ENCODE data around the gene JRKL.

The JRKL gene

DNA sequence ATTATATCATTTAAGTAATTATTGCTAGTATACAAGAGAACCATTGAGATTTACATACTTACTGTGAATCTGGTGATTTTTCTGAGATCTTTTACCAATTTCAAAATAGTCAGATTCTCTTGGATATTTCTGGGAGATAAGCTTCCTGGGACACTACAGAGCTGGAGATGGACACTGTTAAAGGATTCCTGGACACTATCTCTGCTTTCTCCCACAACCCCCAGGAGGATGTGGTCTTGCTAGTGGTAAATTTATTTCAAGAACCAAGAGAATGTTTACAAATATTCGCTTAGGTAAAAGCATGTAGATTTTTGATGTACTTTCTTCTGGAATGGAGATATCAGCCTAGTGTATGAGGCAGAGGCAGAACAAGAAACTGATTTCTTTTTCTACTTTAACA is 13.0 kb upstream of the JRKL start:
- FAIRE-seq = no peak

DNA sequence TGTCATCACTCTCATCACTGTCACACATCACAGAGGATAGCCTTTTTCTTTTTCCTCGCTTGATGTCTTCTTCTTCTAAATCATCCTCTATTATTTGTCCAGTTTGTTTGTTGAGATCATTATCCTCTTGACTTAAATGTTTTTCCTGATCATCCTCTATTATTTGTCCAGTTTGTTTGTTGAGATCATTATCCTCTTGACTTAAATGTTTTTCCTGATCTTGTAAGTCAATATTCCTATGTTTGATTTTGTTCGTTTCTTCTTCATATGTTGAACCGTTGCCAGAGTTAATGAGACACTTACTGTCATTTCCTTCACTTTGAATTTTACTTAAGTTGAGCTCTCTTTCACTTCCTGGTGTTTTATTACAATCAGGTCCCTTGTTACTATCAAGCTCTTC is 5.7 kb upstream of the JRKL start:
- peak; percentile 81 for FAIRE-seq

More for the DNA sequence above, 13.0 kb upstream of the JRKL start:
- DNase-seq (ENCODE audit: insufficient read length, low spot score) = no peak
- TF ChIP-seq, protein P1, sequence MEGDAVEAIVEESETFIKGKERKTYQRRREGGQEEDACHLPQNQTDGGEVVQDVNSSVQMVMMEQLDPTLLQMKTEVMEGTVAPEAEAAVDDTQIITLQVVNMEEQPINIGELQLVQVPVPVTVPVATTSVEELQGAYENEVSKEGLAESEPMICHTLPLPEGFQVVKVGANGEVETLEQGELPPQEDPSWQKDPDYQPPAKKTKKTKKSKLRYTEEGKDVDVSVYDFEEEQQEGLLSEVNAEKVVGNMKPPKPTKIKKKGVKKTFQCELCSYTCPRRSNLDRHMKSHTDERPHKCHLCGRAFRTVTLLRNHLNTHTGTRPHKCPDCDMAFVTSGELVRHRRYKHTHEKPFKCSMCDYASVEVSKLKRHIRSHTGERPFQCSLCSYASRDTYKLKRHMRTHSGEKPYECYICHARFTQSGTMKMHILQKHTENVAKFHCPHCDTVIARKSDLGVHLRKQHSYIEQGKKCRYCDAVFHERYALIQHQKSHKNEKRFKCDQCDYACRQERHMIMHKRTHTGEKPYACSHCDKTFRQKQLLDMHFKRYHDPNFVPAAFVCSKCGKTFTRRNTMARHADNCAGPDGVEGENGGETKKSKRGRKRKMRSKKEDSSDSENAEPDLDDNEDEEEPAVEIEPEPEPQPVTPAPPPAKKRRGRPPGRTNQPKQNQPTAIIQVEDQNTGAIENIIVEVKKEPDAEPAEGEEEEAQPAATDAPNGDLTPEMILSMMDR (IDR thresholded peaks at IDR 0.05; ENCODE audit: insufficient read depth, missing control alignments) = no peak

DNA sequence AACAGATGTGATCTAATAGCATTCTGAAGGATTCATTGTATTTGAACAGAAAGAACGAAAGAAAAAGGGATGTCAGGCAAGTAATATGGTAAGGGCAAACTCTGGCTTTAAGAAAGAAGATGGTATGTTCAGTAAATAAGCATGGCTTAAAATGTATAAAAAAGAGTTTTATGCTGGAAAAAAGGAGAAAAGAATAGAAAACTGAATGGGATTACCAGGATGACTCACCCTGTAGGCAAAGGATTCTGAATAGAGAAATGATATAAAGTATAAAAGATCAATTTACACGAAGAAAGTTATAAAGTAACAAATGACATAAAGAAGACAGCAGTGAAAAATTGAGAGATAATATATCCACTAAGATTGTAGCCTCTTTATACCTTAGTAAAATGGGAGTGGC is 4.6 kb upstream of the JRKL start:
- FAIRE-seq (peak; percentile 6), DNase-seq (ENCODE audit: insufficient read length, low spot score) (no peak)
- TF ChIP-seq, protein P1 (IDR thresholded peaks at IDR 0.05; ENCODE audit: insufficient read depth, missing control alignments) = no peak

More for the DNA sequence above, 5.7 kb upstream of the JRKL start:
- no peak for DNase-seq (ENCODE audit: insufficient read length, low spot score)
- TF ChIP-seq, protein P1 (IDR thresholded peaks at IDR 0.05; ENCODE audit: insufficient read depth, missing control alignments) = no peak

DNA sequence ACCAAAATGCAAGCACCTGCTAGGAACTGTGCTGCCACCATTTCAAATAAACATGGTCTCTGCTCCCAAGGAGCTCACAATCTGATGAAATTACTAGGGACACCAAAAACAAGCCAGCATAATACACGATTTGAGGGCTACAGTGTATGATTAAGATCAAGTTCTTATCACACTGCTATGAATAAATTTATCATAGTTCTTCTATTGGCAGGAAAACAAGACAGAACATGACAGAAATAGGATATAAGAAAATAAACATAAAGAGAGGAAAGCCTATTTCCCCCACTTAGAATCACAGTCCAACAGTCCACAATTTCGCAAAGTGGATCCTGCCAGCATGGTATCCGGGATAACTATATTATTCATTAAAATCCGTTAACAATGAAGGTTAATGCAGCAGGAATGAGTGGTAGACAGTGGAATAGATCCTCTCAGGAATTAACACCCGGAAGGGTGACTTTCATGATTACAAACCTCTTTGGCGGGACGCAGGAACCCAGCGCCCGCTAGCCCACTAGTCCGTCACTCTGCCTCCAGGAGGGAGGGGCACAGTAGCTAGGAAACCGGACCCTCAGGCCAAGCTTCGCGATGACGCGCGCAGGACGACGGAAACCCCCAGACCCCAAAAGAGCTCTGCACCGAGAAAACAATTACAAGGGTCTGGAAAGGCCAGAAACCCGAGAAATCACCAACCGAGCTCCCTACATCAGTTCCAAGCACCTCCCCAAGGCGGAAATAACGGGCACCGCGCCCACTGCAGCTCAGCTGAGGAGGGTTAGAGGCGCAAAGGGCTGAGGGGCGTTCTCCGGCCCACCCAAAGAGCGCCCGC is 708 bp upstream of the JRKL start:
- no peak for DNase-seq (ENCODE audit: insufficient read length, low spot score)
- no peak for FAIRE-seq
- TF ChIP-seq, protein P1 (IDR thresholded peaks at IDR 0.05; ENCODE audit: insufficient read depth, missing control alignments) = no peak

DNA sequence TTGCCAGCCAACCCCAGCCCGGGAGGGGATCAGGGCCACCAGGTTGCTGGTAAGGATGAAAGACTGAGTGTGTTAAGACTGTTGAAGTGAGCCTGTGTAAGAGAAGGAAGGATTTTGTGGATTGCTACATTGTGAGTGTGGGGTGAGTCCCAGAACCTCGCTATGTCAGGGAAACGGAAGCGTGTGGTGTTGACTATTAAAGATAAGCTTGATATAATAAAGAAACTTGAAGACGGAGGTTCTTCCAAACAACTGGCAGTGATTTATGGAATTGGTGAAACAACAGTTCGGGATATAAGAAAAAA is 627 bp downstream of the JRKL start:
- FAIRE-seq (no peak), DNase-seq (ENCODE audit: insufficient read length, low spot score) (no peak)
- TF ChIP-seq, protein P1 (IDR thresholded peaks at IDR 0.05; ENCODE audit: insufficient read depth, missing control alignments) = no peak

DNA sequence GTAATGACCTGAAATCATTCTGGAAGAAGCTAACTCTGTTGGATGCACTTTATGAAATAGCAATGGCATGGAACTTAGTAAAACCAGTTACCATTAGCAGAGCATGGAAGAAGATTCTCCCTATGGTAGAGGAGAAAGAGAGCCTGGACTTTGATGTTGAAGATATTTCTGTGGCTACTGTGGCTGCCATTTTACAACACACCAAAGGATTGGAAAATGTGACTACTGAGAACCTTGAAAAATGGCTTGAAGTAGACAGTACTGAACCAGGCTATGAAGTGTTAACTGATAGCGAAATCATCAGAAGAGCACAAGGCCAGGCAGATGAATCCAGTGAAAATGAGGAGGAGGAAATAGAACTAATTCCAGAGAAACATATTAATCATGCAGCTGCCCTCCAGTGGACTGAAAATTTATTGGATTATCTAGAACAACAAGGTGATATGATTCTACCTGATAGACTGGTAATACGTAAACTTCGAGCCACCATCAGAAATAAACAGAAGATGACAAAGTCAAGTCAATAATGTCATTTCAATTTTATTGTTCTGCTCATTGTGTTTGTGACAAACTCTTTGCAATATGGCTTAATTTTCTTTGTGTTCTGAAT is 2.0 kb downstream of the JRKL start:
- TF ChIP-seq, protein P1 (IDR thresholded peaks at IDR 0.05; ENCODE audit: insufficient read depth, missing control alignments) = peak; percentile 6
- DNase-seq (ENCODE audit: insufficient read length, low spot score) (no peak), FAIRE-seq (peak; percentile 38)

DNA sequence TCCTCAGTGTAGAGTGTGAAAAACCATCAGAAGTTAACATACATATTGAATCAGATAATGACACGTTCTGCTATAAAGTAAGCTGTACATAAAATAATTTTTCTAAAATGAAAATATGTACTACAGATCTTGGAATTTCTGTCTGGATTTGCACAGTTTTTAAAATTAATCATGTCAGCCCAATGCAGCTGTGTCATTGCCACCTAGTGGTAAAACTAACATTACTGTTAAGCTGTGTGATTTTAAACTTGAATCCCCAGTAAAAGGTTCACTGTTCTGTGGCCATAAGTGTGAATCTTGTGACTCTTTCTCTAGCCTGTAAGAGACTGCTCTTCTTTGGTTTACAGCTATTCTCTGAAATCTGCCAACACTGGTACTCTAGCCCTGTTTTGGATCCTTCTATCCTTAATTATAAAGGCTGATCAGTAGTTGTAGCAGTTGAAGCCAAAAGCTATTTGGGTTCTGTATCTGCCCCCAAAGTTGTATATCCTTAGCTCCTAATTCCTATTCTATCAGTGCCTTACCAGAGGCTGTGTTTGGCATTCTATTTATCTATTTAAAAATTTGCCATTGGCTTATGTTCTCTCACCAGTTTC is 4.0 kb downstream of the JRKL start:
- TF ChIP-seq, protein P1 (IDR thresholded peaks at IDR 0.05; ENCODE audit: insufficient read depth, missing control alignments) = peak; percentile 72
- FAIRE-seq = peak; percentile 64
- DNase-seq (ENCODE audit: insufficient read length, low spot score) = no peak
